Stimulated activated naive B cell treated with anti-CD40 and anti-IgM and Interleukin-4, amounts not matched to agents 10 μg/mL and 1 μg/mL and 100 μg/mL, for 72 hours (primary cell): ENCODE results near the gene BCAS3.
"Not testable (repeated sequence)": the region's sequence is repeated elsewhere in the genome, so short reads cannot be mapped to it uniquely, and the experiment has no call there.

Experiments used
- ATAC-seq, 2 donors: fragments of 150-1000 bp; cut with Tn5 transposase; replicated peaks; 2 replicates each; pipeline ENCODE4 v1.10.0; 2021; ENCODE audit warnings: moderate library complexity in 1 of 2
- DNase-seq: peaks from one replicate; pipeline ENCODE4 v3.0.0; 2021
- H3K27ac Mint-ChIP-seq: one replicate; pipeline ENCODE4 v1.8.0; 2022; ENCODE audit warnings: mild to moderate bottlenecking, mixed read lengths
- H3K27me3 Mint-ChIP-seq, 2 donors: one replicate each; pipeline ENCODE4 v1.8.0; 2022; ENCODE audit warnings: mixed read lengths in 2 of 2
- H3K36me3 Mint-ChIP-seq, 2 donors: one replicate each; pipeline ENCODE4 v1.8.0; 2022; ENCODE audit warnings: mixed read lengths in 2 of 2, mild to moderate bottlenecking in 1 of 2
- H3K4me1 Mint-ChIP-seq, 2 donors: one replicate each; pipeline ENCODE4 v1.8.0; 2022; ENCODE audit warnings: mixed read lengths in 2 of 2, mild to moderate bottlenecking in 1 of 2
- H3K4me3 Mint-ChIP-seq, 2 donors: one replicate each; pipeline ENCODE4 v1.8.0; 2022; ENCODE audit warnings: mild to moderate bottlenecking in 2 of 2, mixed read lengths in 2 of 2, moderate library complexity in 1 of 2
- H3K9me3 Mint-ChIP-seq, 2 donors: one replicate each; pipeline ENCODE4 v1.8.0; 2022; ENCODE audit warnings: mixed read lengths in 2 of 2, mild to moderate bottlenecking in 1 of 2

Gene BCAS3

GRCh38 chr17:60904582-60904981 lies 226.9 kb downstream of the BCAS3 start:
- Mint-ChIP-seq H3K9me3 (no peaks in the 10 kb centered on the region), H3K27me3 (no peaks in the 10 kb centered on the region), H3K4me3 (no peak overlapping the region), H3K36me3 (peaks cover 3 to 6% of the 10 kb centered on the region in 2 donors), H3K27ac (no peak overlapping the region), H3K4me1 (no peaks in the 10 kb centered on the region)
- ATAC-seq, result no peak
- DNase-seq, result no peak

GRCh38 chr17:60905709-60906108 lies 228.1 kb downstream of the BCAS3 start:
- ATAC-seq (no peak), DNase-seq (no peak)
- no peaks in the 10 kb centered on the region for H3K4me1 Mint-ChIP-seq
- no peaks in the 10 kb centered on the region for H3K27me3 Mint-ChIP-seq
- H3K4me3 Mint-ChIP-seq, result no peak overlapping the region
- H3K36me3 Mint-ChIP-seq, result peaks cover 6% of the 10 kb centered on the region in 2 donors
- H3K9me3 Mint-ChIP-seq, result no peaks in the 10 kb centered on the region
- no peak overlapping the region for H3K27ac Mint-ChIP-seq

- Mint-ChIP-seq H3K36me3 (peaks cover 6% of the 10 kb centered on the region in 2 donors), H3K4me3 (no peak overlapping the region), H3K27me3 (no peaks in the 10 kb centered on the region), H3K4me1 (no peaks in the 10 kb centered on the region), H3K9me3 (no peaks in the 10 kb centered on the region), H3K27ac (no peak overlapping the region)
- no peak for ATAC-seq
- DNase-seq, result no peak
Observed at GRCh38 chr17:60908324-60908723, 230.7 kb downstream of the BCAS3 start.

GRCh38 chr17:60909405-60909804 lies 231.8 kb downstream of the BCAS3 start:
- no peak for ATAC-seq
- Mint-ChIP-seq H3K4me3 (no peak overlapping the region), H3K9me3 (no peaks in the 10 kb centered on the region), H3K27me3 (no peaks in the 10 kb centered on the region), H3K27ac (no peak overlapping the region), H3K4me1 (no peaks in the 10 kb centered on the region), H3K36me3 (peaks cover 5 to 17% of the 10 kb centered on the region in 2 donors)
- DNase-seq, result no peak

- H3K27ac Mint-ChIP-seq, result no peak overlapping the region
- no peaks in the 10 kb centered on the region for H3K27me3 Mint-ChIP-seq
- ATAC-seq (no peak), DNase-seq (no peak)
- no peak overlapping the region for H3K4me3 Mint-ChIP-seq
- peaks cover 4 to 23% of the 10 kb centered on the region in 2 donors for H3K36me3 Mint-ChIP-seq
- no peaks in the 10 kb centered on the region for H3K4me1 Mint-ChIP-seq
- no peaks in the 10 kb centered on the region for H3K9me3 Mint-ChIP-seq
Observed at GRCh38 chr17:60910415-60910814, 232.8 kb downstream of the BCAS3 start.

GRCh38 chr17:60914078-60914477 lies 236.4 kb downstream of the BCAS3 start:
- Mint-ChIP-seq H3K9me3 (peaks cover 6% of the 10 kb centered on the region in 2 donors), H3K4me3 (no peak overlapping the region), H3K36me3 (peaks cover 10 to 31% of the 10 kb centered on the region in 2 donors), H3K27ac (no peak overlapping the region), H3K27me3 (no peaks in the 10 kb centered on the region), H3K4me1 (no peaks in the 10 kb centered on the region)
- DNase-seq (no peak), ATAC-seq (no peak)

GRCh38 chr17:60916043-60916442 lies 238.4 kb downstream of the BCAS3 start:
- no peaks in the 10 kb centered on the region for H3K27me3 Mint-ChIP-seq
- peaks cover 6% of the 10 kb centered on the region in 2 donors for H3K9me3 Mint-ChIP-seq
- H3K36me3 Mint-ChIP-seq, result peaks cover 11 to 30% of the 10 kb centered on the region in 2 donors
- H3K4me1 Mint-ChIP-seq, result no peaks in the 10 kb centered on the region
- no peak overlapping the region for H3K27ac Mint-ChIP-seq
- ATAC-seq (no peak), DNase-seq (no peak)
- H3K4me3 Mint-ChIP-seq, result no peak overlapping the region

GRCh38 chr17:60920107-60920506 lies 242.5 kb downstream of the BCAS3 start:
- peaks cover 9 to 15% of the 10 kb centered on the region in 2 donors for H3K36me3 Mint-ChIP-seq
- no peak overlapping the region for H3K27ac Mint-ChIP-seq
- no peaks in the 10 kb centered on the region for H3K4me1 Mint-ChIP-seq
- ATAC-seq, result no peak
- no peak overlapping the region for H3K4me3 Mint-ChIP-seq
- peaks cover 6% of the 10 kb centered on the region in 2 donors for H3K9me3 Mint-ChIP-seq
- no peaks in the 10 kb centered on the region for H3K27me3 Mint-ChIP-seq
- DNase-seq, result no peak

- H3K4me1 Mint-ChIP-seq, result no peaks in the 10 kb centered on the region
- H3K27me3 Mint-ChIP-seq, result no peaks in the 10 kb centered on the region
- H3K27ac Mint-ChIP-seq, result no peak overlapping the region
- H3K36me3 Mint-ChIP-seq, result peaks cover 4 to 7% of the 10 kb centered on the region in 2 donors
- no peak overlapping the region for H3K4me3 Mint-ChIP-seq
- H3K9me3 Mint-ChIP-seq, result no peaks in the 10 kb centered on the region
- DNase-seq (no peak), ATAC-seq (no peak)
Observed at GRCh38 chr17:60923000-60923399, 245.3 kb downstream of the BCAS3 start.

GRCh38 chr17:60926466-60927183 lies 249.0 kb downstream of the BCAS3 start:
- DNase-seq, result no peak
- ATAC-seq, result no peak
- Mint-ChIP-seq H3K9me3 (no peaks in the 10 kb centered on the region), H3K36me3 (peaks cover 0 to 3% of the 10 kb centered on the region in 2 donors), H3K27ac (no peak overlapping the region), H3K4me3 (no peak overlapping the region), H3K27me3 (no peaks in the 10 kb centered on the region), H3K4me1 (no peaks in the 10 kb centered on the region)

GRCh38 chr17:60933739-60934138 lies 256.1 kb downstream of the BCAS3 start:
- ATAC-seq (no peak), DNase-seq (no peak)
- no peaks in the 10 kb centered on the region for H3K9me3 Mint-ChIP-seq
- no peaks in the 10 kb centered on the region for H3K27me3 Mint-ChIP-seq
- no peaks in the 10 kb centered on the region for H3K4me1 Mint-ChIP-seq
- H3K36me3 Mint-ChIP-seq, result no peaks in the 10 kb centered on the region
- no peak overlapping the region for H3K27ac Mint-ChIP-seq
- H3K4me3 Mint-ChIP-seq, result no peak overlapping the region

- Mint-ChIP-seq H3K9me3 (no peaks in the 10 kb centered on the region), H3K4me1 (no peaks in the 10 kb centered on the region), H3K4me3 (no peak overlapping the region), H3K36me3 (no peaks in the 10 kb centered on the region), H3K27ac (no peak overlapping the region), H3K27me3 (no peaks in the 10 kb centered on the region)
- DNase-seq, result no peak
- ATAC-seq, result no peak
Observed at GRCh38 chr17:60934723-60935122, 257.1 kb downstream of the BCAS3 start.

GRCh38 chr17:60935991-60936390 lies 258.3 kb downstream of the BCAS3 start:
- not testable (repeated sequence) for DNase-seq, H3K36me3 Mint-ChIP-seq, H3K4me1 Mint-ChIP-seq, H3K9me3 Mint-ChIP-seq, H3K27ac Mint-ChIP-seq, H3K4me3 Mint-ChIP-seq, ATAC-seq, H3K27me3 Mint-ChIP-seq

GRCh38 chr17:60939318-60939717 lies 261.7 kb downstream of the BCAS3 start:
- no peak for ATAC-seq
- Mint-ChIP-seq H3K27ac (no peak overlapping the region), H3K36me3 (no peaks in the 10 kb centered on the region), H3K9me3 (no peaks in the 10 kb centered on the region), H3K4me1 (no peaks in the 10 kb centered on the region), H3K27me3 (no peaks in the 10 kb centered on the region), H3K4me3 (no peak overlapping the region)
- DNase-seq, result no peak

- Mint-ChIP-seq H3K9me3 (no peaks in the 10 kb centered on the region), H3K4me3 (no peak overlapping the region), H3K4me1 (no peaks in the 10 kb centered on the region), H3K27me3 (no peaks in the 10 kb centered on the region), H3K27ac (no peak overlapping the region), H3K36me3 (no peaks in the 10 kb centered on the region)
- DNase-seq (no peak), ATAC-seq (no peak)
Observed at GRCh38 chr17:60941028-60941427, 263.4 kb downstream of the BCAS3 start.
